ENCODE results near the gene SMYD5.
"Not testable (repeated sequence)": the region's sequence is repeated elsewhere in the genome, so short reads cannot be mapped to it uniquely, and the experiment has no call there.

The SMYD5 gene

GRCh38 chr2:73214120-73215035 is at the start of gene SMYD5:
TSS of gene SMYD5 (plus strand) at chr2:73214245. CDS start at chr2:73214267, 22 bp downstream.
- peak; percentile 78 for DNase-seq

DNA sequence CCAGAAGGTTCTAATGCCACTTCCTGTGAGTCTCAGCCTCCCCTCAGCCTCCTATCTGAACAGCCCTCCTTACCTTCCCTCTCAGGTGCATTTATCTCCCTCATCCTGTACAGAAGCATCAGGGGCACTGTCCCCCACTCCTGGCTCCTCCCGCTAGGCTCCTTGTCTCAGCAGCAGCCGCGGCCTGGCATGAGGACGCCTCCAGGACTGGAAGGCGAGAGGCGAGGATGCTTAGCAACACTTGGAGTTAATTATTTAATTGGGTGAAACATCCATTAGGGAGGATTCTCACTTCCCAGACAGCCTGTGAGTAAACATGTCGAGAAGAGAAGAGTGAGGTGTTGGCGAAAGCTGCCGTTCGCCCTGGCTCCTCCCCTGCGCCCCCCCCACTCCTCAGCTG is 48.1 kb upstream of the SMYD5 start:
- not testable (repeated sequence) for DNase-seq

GRCh38 chr2:73166813-73167212 is 47.2 kb upstream of the SMYD5 start:
- not testable (repeated sequence) for DNase-seq

DNA sequence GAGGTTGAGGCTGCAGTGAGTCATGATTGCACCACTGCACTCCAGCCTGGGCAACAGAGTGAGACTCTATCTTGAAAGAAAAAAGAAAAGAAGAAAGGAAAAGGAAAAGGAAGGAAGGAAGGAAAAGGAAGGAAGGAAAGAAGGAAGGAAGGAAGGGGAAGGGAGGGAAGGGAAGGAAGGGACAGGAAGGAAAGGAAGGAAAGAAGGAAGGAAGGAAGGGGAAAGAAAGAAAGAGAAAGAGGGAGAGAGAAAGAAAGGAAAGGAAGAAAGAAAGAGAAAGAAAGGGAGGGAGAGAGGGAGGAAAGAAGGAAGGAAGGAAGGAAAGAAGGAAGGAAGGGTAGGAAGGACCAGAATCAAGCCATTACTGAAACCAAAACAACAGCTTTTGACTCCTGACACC is 45.7 kb upstream of the SMYD5 start:
- not testable (repeated sequence) for DNase-seq

- DNase-seq: not testable (repeated sequence)
These were observed 43.7 kb upstream of the SMYD5 start for GRCh38 chr2:73170341-73170740.

DNA sequence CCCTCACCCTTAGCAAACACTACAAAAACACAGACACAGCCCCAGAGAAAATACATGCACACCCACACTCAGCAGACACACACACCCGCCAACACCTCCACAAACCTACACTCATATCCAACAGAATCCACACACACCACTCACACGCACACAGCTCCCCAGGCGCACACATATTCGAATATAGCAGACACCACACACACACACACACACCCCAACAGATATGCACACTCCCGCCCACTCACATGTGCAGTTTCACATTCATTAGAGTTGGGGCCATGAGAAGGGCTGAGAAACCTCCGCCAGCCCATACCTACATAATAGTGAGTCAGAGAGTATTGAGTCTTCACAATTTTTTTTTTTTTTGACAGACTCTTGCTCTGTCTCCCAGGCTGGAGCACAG is 41.1 kb upstream of the SMYD5 start:
- peak; percentile 62 for DNase-seq

- no peak for DNase-seq
These were observed 40.3 kb upstream of the SMYD5 start for GRCh38 chr2:73173781-73174180.

DNA sequence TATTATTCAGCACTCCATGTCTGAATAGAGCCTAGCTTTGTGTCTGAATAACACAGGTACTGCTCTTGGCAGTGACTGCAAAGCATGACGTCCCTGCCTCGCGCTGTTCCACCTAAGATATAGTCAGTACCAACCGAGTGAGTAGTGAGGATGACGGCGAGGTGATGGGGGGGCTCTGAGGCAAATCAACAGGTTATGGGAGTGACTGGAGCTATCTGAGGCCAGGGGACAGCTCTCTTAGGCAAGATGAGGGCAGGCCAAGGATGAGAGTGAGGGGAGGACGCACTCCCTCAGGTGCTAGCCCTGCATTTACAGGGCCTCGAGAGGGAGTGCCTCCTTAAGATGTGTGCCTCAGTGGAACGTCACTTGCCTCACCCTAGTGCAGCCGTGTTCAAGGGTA is 39.8 kb upstream of the SMYD5 start:
- DNase-seq: no peak

DNA sequence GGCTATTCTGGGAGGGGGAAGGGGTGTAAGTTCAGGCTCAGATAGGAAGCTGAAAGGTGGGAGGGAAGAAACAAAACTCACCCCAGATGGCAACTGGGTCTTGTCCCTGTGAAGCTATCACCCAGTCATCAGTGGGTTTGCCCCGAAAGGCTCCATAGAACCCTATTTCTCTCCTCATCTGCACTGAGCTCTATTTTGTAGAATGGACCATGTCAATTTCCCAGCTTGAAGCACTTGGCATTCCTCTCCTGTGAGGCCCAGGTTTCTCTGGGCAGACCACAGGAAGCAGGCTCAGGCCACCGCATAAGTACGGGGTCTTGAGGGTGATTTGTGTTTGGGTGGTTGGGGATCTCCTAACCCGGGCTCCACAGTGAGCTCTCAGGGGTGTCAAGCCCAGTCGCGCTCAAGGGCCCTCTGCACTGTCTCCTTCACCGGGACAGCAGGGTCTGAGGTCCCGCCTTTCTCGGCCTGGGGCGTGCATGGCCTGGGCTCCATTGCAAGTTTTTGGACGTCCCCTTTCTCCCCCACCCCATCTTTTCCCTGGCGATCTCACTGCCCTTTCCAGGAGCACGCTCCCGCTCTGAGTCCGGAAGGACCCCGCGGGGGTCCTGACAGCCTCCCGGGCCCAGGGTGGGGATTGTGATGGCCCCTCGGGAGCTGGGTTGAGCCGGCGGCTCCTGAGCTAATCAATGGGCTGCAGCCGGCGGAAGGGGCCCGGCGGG is 38.9 kb upstream of the SMYD5 start:
- DNase-seq: no peak

DNA sequence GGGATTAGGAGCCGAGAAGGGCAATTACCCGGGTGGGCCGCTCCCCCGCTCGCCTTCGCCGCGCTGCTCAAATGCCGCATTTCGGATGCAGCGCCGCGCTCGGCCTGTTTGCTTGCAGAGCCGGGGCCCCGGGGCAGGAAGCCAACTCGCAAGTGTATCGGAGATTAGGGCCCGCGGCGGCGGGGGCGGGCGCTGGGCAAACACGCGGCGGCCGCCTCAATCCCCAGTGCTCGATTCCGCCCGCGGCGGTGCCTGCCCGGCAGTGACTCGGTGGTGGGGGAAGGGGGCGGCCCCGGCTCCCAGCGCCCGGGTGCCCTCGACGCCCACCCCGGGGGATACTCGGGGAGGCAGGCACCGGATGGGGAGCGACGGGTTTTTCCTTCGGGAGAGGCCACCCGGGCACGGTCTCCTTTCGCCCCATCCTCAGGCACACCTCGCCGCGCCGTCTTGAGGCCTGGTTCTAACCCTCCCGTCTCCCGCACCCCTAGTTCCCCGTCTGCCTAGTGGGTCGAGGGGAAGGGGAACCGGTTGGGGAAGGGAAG is 38.3 kb upstream of the SMYD5 start:
- DNase-seq: peak; percentile 64

DNA sequence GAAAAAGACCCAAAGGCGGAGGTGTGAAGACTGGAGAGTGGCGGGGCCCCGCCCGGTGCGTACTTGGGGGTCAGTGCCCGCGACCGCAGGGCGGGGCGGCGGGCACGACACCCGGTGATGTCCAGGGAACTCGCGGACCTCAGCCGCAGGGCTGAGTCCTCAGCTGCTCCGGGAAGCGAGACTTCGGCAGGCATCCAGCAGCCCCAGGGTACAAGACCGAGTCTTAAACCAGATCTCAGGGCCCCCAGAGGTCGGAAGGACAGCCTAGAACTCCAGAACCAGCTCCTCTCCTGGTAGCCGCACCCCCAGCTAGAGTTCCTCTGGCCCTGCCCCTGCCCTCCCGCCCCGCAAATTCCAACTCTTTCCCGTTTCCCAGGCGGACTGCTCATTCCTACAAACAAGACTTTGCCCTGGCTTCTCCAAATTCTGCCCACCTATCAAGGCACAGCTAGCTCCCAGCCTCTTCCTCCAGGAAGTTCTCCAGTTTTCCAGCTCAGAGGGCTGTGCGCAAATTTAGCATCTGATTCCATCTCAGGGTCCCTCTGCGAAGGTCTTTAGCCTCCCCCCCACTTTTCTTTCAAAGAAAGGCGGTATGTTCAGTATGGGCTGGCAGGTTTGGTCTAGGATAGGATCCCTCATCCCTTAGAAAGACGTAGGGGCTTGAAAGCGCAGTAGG is 37.7 kb upstream of the SMYD5 start:
- peak; percentile 33 for DNase-seq

DNA sequence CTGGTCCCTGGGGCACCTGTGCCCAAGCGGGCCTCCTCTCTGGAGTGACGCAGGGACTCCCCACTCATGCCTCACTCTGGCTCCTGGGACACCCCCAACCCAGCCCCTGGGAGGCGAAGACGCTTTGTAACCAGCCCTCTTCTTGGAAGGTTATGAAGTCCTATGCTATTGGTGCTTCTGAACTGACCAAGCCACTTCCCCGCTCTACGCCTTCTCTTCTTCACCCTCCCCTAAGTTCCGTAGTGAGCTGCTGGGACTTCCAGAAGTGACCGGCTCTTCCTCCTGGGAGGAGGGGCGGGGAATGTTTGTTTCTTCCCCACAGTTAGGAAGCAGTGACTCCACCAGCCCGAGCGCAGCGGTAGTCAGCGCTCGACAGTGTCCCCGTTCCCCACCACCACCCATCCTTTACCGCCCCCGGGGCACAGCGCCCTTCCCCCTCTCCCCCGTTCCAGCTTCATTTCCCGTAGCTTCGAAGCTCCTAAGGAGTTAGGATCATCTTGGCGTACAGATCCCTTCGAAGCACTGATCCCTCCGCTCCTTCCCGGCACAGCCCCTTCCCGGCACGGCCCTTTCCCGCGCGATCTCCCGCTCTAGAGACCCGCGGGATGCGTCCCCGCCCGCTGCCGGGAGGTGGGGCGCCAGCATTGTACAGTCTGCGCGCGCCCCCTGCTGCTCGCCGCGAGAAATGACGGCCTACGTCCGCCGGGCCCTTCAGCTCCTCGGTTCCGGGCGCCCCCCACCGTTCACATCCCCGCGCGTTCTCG is 37.0 kb upstream of the SMYD5 start:
- peak; percentile 84 for DNase-seq

DNA sequence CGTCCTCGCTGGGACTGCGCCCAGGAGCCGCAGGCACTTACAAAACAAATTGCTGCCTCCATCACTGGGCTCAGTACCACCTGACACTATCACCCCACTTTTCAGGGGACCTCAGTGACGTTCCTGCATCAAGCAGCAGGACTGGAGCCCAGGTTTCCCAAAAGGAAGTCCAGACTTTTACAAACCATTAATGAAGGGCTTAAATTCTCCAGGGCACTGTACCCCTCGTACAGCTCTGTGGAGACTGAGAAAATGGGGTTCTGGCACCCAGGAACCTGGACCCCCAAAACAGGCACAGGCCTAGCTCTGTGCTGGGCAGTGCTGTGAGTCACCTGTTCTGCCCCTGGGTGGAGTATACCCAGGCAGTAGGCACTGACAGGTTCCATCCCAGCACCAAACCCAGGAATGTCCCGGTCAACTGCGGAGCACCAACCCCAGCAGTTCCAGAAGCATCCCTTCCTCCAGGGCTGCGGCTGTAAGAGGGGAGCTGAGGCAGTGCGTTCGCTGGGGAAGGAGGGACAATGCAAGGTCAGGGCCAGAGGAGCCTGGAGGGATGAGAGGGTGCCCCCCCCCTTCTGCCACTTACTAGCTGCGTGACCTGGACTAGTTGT is 36.3 kb upstream of the SMYD5 start:
- DNase-seq: no peak

- DNase-seq: no peak
These were observed 28.1 kb upstream of the SMYD5 start for GRCh38 chr2:73185965-73186364.

GRCh38 chr2:73187549-73187948 is 26.5 kb upstream of the SMYD5 start:
- no peak for DNase-seq

DNA sequence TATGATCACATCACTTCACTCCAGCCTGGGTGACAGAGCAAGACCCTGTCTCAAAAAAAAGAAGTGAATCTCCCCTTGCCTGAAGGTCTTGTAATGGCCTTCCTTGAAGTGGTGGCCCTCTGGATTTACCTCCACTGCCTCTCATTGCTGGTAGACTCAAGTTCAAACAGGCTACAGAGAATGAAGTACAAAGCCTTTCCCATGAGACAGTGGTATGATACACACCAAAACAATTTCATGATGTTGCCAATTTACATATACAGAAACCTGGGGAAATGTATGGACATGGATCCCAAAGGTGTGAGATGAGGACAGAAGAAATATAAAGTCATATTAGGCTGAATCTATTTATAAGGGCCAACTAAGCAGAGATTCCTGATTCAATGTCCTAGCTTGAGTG is 16.5 kb upstream of the SMYD5 start:
- no peak for DNase-seq

GRCh38 chr2:73200281-73200680 is 13.8 kb upstream of the SMYD5 start:
- DNase-seq: not testable (repeated sequence)

DNA sequence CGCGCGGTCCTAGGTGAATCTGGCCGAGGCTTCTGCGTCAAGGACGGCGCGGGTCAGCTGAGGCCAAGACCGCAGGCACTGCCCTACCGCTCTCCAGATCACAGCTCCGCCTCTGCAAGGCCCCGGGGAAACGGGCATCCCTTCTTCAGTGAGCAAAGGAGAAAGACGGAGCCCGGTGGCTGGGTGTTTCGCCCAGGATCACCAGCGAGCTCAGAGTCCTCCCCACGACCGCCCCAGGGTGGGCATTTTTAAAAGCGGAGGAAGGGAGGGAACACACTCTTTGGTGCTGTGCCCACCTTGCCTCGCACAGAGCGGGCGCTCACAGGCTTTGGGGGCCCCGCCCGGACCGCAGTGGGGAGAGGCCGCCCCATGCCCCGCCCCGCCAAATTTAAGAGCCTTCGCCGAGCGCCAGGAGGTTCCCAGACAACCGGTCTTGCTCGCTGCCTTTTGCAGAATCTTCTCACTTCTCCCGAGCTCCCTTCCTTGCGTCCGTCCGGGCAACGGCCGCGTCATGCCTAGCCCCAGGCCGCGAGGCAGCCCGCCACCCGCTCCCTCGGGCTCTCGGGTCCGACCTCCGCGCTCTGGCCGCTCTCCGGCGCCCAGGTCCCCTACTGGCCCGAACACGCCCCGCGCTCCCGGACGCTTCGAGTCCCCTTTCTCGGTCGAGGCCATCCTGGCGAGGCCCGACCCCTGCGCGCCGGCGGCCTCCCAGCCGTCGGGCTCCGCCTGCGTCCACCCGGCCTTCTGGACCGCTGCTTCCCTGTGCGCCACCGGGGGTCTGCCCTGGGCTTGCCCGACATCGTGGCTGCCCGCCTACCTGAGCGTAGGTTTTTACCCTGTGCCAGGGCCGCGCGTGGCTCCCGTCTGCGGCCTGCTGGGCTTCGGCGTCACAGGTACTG is 11.6 kb upstream of the SMYD5 start, which contains the start of gene NOTO:
Gene NOTO (plus strand): TSS at position 419 of the 899 bp plus-strand sequence. CDS start 93 bp downstream, at position 512.
- no peak for DNase-seq

DNA sequence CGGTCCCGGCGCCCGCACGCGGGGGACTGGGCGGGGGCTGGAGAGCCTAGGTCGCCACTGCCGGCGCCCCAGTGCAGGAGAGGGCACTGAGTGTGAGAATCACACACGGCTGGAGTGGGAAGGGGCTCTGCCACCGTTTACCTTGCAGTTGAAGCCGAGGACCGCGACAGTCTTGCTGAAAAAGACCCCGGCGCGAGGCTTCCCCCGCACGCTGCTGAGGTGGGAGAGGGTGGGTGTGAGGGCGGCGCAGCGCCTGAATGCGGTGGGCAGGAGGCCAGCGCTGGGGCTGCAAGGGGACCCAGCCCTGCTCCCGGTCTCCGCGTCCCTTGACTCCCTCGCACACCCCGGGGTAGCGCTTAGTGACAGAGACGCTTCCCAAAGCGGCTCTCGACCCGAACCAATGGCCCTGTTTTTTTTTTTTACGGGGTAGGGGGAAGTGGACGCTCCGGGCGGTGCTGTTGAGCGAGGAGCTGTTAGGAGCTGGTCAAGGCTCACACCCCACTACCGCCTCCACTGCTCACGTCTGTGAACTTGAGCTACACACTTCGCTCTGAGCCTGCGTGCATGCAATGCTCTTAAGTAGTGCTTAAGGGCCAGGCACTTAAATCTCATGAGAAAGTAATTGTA is 10.9 kb upstream of the SMYD5 start:
- DNase-seq: no peak

DNA sequence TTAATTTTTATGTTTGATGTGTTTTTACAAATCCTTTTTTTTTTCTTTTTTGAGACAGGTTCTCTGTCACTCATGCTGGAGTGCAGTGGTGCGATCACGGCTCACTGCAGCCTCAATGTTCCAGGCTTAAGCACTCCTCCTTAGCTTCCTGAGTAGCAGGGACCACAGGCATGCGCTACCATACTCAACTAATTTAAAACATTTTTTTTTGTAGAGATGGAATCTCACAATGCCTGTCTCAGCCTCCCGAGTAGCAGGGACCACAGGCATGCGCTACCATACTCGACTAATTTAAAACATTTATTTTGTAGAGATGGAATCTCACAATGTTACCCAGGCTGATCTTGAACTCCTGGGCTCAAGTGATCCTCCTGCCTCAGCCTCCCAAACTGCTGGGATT is 8.4 kb upstream of the SMYD5 start:
- peak; percentile 70 for DNase-seq

Data from fibroblast of skin of right biceps (primary cell).